ENCODE data around the gene ADAMTS13.

ADAMTS13 gene

DNA sequence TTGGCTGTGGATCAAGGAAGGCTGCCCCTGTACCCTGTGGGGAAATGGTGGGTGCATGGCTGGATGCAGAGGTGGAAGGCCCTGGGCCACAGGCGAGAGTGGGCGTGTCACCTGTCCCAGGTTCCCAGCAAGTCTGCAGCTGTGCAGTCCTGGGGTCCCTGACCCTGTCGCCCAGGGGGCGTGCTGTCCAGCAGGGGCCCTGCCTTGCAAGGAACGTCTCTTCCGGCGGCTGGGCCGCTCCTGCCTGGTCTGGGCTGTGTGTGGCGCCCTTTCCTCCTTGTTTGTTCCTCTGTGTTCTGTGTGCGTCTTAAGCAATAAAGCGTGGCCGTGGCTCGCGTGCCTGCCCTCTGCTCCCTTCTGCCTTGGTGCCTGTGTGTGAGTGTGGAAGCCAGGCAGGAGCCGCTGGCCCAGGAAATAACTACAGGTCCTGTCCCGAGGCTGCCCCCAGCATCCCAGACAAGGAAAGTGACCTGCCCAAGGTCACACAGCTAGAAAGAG, 48.3 kb downstream of the ADAMTS13 start:
- H3K36me3 ChIP-seq (ENCODE audit: control insufficient read depth, insufficient read depth, low read length) = peaks cover 18% of the 10 kb centered on the region
- no peaks in the 10 kb centered on the region for H3K27me3 ChIP-seq (ENCODE audit: control insufficient read depth, insufficient read depth, low read length)
- H3K9me3 ChIP-seq (ENCODE audit: control insufficient read depth, insufficient read depth, low read length) = no peaks in the 10 kb centered on the region
- H3K9ac ChIP-seq (ENCODE audit: low read depth, low read length) = no peak overlapping the region
- no peaks in the 10 kb centered on the region for H3K4me1 ChIP-seq (ENCODE audit: control insufficient read depth, insufficient read depth, low read length)
- no peak overlapping the region for H3K4me3 ChIP-seq (ENCODE audit: low read depth, low read length)

DNA sequence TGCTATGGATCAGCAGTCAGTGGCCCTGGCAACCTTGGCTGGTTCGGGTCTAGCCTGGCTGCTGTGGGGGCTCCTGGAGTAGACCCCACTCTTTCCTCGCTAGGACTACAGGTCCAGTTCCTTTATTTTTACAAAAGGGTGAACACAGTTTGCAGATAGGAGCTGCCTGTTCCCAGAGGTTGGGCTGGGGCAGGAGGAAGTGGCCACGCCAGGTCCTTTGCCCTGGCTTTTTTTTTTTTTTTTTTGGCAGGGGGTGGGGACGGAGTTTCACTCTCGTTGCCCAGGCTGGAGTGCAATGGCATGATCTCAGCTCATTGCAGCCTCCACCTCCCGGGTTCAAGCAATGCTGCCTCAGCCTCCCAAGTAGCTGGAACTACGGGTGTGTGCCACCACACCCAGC, 48.8 kb downstream of the ADAMTS13 start:
- Histone ChIP-seq H3K36me3 (ENCODE audit: control insufficient read depth, insufficient read depth, low read length) (peaks cover 22% of the 10 kb centered on the region), H3K4me3 (ENCODE audit: low read depth, low read length) (no peak overlapping the region), H3K4me1 (ENCODE audit: control insufficient read depth, insufficient read depth, low read length) (no peaks in the 10 kb centered on the region), H3K9ac (ENCODE audit: low read depth, low read length) (no peak overlapping the region), H3K9me3 (ENCODE audit: control insufficient read depth, insufficient read depth, low read length) (no peaks in the 10 kb centered on the region), H3K27me3 (ENCODE audit: control insufficient read depth, insufficient read depth, low read length) (no peaks in the 10 kb centered on the region)

DNA sequence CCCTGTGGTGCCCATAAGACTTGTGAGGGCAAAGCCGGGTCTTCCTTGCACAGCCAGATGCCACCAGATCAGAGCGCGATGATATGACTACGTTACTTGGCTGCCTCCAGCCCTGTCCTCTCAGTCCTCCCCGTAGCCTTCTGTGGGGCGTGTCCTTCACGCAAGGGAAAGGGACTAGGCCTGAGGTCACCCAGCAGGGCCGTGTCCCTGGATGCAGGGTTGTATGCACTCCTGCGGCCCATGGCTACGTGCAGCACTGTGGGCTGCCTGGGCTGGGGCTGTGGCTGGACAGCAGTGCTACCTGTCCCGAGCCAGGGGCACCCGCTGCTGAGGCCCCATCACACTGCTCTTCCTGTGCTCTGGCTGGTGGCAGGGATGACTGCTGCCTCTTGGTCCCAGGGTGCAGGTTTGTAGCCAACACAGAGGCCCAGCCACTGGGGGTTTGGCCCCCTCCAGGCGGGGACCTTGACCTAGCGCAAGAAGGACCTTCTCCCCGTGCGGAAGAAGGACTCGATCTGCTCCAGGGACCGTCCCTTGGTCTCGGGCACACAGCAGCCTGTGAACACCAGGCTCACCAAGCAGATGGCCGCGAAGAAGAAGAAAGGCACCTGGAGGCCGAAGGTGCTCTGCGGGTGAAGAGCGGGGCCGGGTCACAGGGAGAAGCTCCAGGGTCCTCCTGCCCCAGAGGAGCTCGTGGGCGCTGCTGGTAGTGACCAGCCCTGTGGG, 49.5 kb downstream of the ADAMTS13 start:
- Histone ChIP-seq H3K4me1 (ENCODE audit: control insufficient read depth, insufficient read depth, low read length) (no peaks in the 10 kb centered on the region), H3K9me3 (ENCODE audit: control insufficient read depth, insufficient read depth, low read length) (no peaks in the 10 kb centered on the region), H3K27me3 (ENCODE audit: control insufficient read depth, insufficient read depth, low read length) (no peaks in the 10 kb centered on the region), H3K9ac (ENCODE audit: low read depth, low read length) (no peak overlapping the region), H3K4me3 (ENCODE audit: low read depth, low read length) (no peak overlapping the region), H3K36me3 (ENCODE audit: control insufficient read depth, insufficient read depth, low read length) (peaks cover 28% of the 10 kb centered on the region)

DNA sequence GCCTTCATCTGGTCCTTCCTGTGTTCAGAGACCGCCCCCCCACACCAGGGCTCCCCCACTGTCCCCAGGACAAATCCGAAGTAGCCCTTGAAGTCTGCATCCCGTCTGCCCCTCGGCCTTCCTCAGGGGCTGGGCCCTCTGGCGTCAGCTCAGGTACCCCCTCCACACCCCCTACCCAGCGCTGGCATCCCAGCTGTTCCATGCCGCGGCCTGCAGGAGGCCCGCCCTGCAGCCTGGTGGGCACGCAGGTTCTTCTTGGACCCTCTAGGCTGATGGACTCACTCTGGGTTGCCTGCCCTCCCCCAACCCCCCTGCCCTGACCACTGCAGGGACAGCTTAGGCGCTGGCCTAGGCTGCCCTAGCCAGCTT, 50.1 kb downstream of the ADAMTS13 start:
- Histone ChIP-seq H3K27me3 (ENCODE audit: control insufficient read depth, insufficient read depth, low read length) (no peaks in the 10 kb centered on the region), H3K9ac (ENCODE audit: low read depth, low read length) (no peak overlapping the region), H3K4me1 (ENCODE audit: control insufficient read depth, insufficient read depth, low read length) (no peaks in the 10 kb centered on the region), H3K4me3 (ENCODE audit: low read depth, low read length) (no peak overlapping the region), H3K36me3 (ENCODE audit: control insufficient read depth, insufficient read depth, low read length) (peaks cover 32% of the 10 kb centered on the region), H3K9me3 (ENCODE audit: control insufficient read depth, insufficient read depth, low read length) (no peaks in the 10 kb centered on the region)

DNA sequence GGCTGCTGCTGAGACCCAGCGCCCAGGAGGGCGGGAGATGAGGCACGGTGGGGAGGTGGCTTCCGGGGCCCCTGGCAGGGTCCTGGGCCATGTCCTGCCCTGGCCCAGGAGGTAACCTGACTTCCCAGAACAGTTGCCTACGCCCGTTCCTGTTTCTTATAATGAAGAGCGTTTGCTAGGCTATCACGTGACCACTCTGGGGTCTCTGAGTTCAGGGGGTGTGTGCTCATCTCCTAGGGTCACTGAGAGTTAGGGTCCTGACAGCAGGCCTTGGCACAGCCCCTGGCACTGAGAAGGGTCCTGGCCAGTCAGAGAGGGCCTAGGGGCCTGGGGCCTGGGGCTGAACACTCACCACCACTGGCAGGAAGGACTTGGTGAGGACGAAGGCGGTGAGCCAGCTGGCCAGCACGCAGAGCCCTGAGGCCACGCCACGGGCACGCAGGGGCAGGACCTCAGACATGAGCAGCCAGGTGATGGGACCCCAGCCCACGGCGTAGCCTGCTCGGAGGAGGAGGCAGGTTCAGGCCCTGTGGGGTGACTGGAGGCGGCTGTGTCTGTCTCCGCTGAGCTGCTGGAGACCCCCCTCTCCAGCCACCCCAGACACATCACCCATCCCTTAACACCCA, 50.7 kb downstream of the ADAMTS13 start:
- Histone ChIP-seq H3K36me3 (ENCODE audit: control insufficient read depth, insufficient read depth, low read length) (peaks cover 32% of the 10 kb centered on the region), H3K4me1 (ENCODE audit: control insufficient read depth, insufficient read depth, low read length) (no peaks in the 10 kb centered on the region), H3K9me3 (ENCODE audit: control insufficient read depth, insufficient read depth, low read length) (no peaks in the 10 kb centered on the region)

DNA sequence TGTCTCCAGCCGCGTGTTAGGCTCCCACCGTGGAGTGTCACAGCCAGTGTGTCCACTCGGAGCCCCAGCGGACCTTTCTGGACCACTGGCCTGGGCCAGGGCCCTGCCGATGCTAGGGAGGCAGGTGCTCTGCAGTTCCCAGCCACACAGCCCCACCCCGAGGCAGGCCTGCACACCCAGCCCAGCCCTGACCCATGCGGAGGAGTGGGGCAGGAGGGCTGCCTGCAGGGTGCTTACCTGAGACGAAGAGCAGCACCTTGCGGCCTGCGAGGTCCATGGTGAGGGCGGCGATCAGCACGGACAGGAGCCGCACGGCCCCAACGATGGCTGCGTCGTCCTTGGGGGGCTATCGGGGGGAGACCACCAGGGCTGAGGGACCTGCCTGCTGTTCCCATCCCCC, 51.6 kb downstream of the ADAMTS13 start:
- H3K9ac ChIP-seq (ENCODE audit: low read depth, low read length) = no peak overlapping the region
- H3K36me3 ChIP-seq (ENCODE audit: control insufficient read depth, insufficient read depth, low read length) = peaks cover 32% of the 10 kb centered on the region
- no peaks in the 10 kb centered on the region for H3K9me3 ChIP-seq (ENCODE audit: control insufficient read depth, insufficient read depth, low read length)
- no peaks in the 10 kb centered on the region for H3K4me1 ChIP-seq (ENCODE audit: control insufficient read depth, insufficient read depth, low read length)
- H3K4me3 ChIP-seq (ENCODE audit: low read depth, low read length) = no peak overlapping the region
- H3K27me3 ChIP-seq (ENCODE audit: control insufficient read depth, insufficient read depth, low read length) = no peaks in the 10 kb centered on the region

More for the DNA sequence above, 50.7 kb downstream of the ADAMTS13 start:
- H3K9ac ChIP-seq (ENCODE audit: low read depth, low read length) = no peak overlapping the region
- H3K4me3 ChIP-seq (ENCODE audit: low read depth, low read length) = no peak overlapping the region
- no peaks in the 10 kb centered on the region for H3K27me3 ChIP-seq (ENCODE audit: control insufficient read depth, insufficient read depth, low read length)

DNA sequence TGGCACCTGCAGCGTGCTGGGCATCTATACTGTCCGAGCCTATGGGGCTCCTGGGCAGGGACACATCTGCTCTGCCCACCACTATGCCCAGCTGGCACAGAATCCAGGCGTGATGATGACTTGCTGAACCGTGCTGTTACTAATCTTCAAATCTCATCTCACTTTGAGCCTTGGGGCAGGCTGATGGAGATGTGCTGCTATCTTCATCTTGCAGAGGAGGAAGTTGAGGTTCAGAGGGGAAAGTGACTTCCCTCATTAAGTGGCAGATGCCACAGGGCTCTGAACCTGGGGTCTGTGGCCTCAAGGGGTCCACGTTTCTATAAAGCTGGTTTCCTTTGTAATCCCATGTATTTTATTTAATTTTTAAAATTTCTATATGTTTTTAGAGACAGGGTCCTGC, 52.0 kb downstream of the ADAMTS13 start:
- Histone ChIP-seq H3K4me3 (ENCODE audit: low read depth, low read length) (no peak overlapping the region), H3K4me1 (ENCODE audit: control insufficient read depth, insufficient read depth, low read length) (no peaks in the 10 kb centered on the region), H3K27me3 (ENCODE audit: control insufficient read depth, insufficient read depth, low read length) (no peaks in the 10 kb centered on the region), H3K9me3 (ENCODE audit: control insufficient read depth, insufficient read depth, low read length) (no peaks in the 10 kb centered on the region), H3K9ac (ENCODE audit: low read depth, low read length) (no peak overlapping the region), H3K36me3 (ENCODE audit: control insufficient read depth, insufficient read depth, low read length) (peaks cover 32% of the 10 kb centered on the region)

DNA sequence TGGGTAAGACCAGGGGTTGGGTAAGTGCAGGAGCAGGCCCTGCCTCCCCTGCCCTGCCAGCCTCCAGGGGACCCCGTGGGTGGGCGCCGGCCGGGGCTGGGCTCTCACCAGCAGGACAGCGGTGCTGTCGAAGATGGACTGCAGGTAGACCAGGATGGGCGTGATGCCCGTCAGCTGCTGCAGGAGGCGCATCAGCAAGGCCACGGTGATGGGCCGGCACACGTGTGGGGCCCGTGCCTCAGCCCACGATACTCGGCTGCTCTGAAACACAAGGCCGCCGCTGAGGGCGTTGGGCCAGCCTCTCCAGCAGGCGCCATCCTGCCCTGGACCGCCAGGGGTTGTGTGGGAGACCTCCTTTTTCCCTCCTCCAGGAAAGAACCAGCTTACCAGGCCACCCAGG, 52.7 kb downstream of the ADAMTS13 start:
- Histone ChIP-seq H3K9ac (ENCODE audit: low read depth, low read length) (no peak overlapping the region), H3K9me3 (ENCODE audit: control insufficient read depth, insufficient read depth, low read length) (no peaks in the 10 kb centered on the region), H3K4me1 (ENCODE audit: control insufficient read depth, insufficient read depth, low read length) (no peaks in the 10 kb centered on the region), H3K27me3 (ENCODE audit: control insufficient read depth, insufficient read depth, low read length) (peaks cover 3% of the 10 kb centered on the region), H3K4me3 (ENCODE audit: low read depth, low read length) (no peak overlapping the region), H3K36me3 (ENCODE audit: control insufficient read depth, insufficient read depth, low read length) (peaks cover 32% of the 10 kb centered on the region)

DNA sequence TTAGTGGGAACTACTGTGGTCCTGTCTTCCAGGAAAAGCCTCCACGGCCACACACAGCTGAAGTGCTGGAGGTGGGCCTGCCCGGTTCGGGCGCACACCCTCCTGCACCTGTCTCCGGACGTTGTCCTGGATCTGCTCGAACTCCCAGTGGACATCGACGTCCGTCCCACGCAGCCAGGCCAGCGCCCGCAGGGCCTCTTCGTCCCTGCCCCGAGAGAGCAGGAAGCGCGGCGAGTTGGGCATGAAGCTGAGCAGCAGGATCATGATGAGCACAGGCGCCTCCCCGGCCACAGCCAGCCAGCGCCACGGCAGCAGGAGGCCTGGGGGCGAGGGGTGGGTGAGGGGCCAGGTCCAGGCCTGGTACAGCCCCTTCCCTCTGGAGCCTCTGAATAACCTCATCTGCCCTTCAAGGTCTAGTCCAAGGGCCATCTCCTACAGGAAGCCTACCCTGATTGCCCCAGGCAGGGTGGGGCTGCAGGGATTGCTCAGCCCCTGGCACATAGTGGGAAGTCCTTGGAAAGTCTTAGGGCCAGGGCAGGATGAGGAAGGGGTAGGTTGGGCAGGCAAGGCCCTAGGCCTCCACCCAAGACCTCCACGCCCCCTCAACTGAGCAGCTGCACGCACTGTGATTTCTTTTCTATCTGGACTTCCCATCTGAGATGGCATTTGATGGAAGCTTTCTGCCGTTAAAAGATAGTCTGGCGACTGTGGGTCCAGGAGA, 53.3 kb downstream of the ADAMTS13 start:
- Histone ChIP-seq H3K4me1 (ENCODE audit: control insufficient read depth, insufficient read depth, low read length) (no peaks in the 10 kb centered on the region), H3K9ac (ENCODE audit: low read depth, low read length) (no peak overlapping the region), H3K9me3 (ENCODE audit: control insufficient read depth, insufficient read depth, low read length) (no peaks in the 10 kb centered on the region), H3K4me3 (ENCODE audit: low read depth, low read length) (no peak overlapping the region), H3K36me3 (ENCODE audit: control insufficient read depth, insufficient read depth, low read length) (peaks cover 32% of the 10 kb centered on the region), H3K27me3 (ENCODE audit: control insufficient read depth, insufficient read depth, low read length) (peaks cover 6% of the 10 kb centered on the region)

DNA sequence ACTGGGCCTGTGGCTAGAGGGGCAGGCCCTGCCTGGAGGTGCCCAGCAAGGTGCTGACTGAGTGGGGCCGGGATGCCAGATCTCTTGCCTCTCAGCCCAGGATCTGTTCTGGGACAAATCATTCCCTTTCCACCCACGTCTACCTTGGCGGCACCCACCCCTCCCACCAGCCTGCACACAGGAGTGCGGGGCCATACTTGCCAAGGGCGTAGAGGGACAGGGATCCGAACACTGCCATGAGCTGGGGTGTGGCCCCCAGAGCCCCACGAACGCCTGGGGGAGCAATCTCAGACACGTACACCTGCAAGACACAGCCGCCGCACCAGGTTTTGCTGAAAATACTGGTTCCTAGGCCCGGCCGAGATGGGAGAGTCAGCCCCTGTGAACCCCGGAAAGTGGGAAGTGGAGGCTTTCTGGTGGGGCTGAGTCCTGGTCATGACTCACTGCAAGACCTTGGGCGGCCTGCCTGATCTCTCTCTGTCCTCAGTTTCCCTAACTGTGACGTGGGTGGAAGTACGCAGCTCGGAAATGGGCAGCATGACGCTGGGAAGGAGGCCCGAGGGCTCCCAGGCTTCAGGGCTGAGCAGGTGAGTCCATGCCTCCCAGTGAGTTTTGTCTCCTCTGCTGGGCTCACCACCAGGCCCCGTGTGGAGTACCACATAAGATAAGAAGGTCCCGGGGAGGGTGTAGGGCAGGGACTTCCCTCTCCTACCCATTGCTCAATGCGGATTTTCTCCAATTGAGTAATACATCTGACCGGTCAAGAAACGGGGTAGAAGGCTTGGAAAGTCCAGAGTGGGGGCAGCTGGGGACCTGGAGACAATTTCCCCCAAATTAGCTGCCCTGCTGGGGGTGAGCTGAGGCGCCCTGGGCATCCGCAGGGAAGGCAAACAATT, 54.1 kb downstream of the ADAMTS13 start:
- H3K9ac ChIP-seq (ENCODE audit: low read depth, low read length) = no peak overlapping the region
- no peaks in the 10 kb centered on the region for H3K4me1 ChIP-seq (ENCODE audit: control insufficient read depth, insufficient read depth, low read length)
- H3K4me3 ChIP-seq (ENCODE audit: low read depth, low read length) = no peak overlapping the region
- no peaks in the 10 kb centered on the region for H3K9me3 ChIP-seq (ENCODE audit: control insufficient read depth, insufficient read depth, low read length)
- H3K27me3 ChIP-seq (ENCODE audit: control insufficient read depth, insufficient read depth, low read length) = peaks cover 6% of the 10 kb centered on the region
- peaks cover 32% of the 10 kb centered on the region for H3K36me3 ChIP-seq (ENCODE audit: control insufficient read depth, insufficient read depth, low read length)

DNA sequence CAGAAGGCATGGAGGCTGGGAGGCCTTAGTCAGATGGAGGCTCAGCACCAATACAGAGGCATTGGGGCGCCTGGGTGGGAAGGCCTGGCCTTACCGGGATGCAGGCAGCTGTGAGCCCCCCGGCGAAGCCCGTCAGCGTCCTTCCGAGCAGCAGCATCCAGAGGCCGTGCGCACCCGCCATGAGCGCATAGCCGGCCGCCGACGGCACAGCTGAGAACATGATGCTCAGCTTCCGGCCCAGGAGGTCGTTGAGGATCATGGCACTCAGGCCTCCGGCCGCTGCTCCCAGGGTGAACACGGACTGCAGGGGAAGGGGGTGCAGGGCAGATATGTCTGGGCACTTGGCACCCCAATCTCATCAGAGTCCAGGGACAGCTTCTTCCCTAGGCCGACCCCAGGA, 54.8 kb downstream of the ADAMTS13 start:
- Histone ChIP-seq H3K9ac (ENCODE audit: low read depth, low read length) (no peak overlapping the region), H3K4me3 (ENCODE audit: low read depth, low read length) (no peak overlapping the region), H3K4me1 (ENCODE audit: control insufficient read depth, insufficient read depth, low read length) (no peaks in the 10 kb centered on the region), H3K9me3 (ENCODE audit: control insufficient read depth, insufficient read depth, low read length) (no peaks in the 10 kb centered on the region), H3K36me3 (ENCODE audit: control insufficient read depth, insufficient read depth, low read length) (peaks cover 29% of the 10 kb centered on the region), H3K27me3 (ENCODE audit: control insufficient read depth, insufficient read depth, low read length) (peaks cover 6% of the 10 kb centered on the region)
